Left ventricle myocardium inferior (tissue), 1 donor: ENCODE results near the gene OR11A1. TPM values are rescaled to one million over a fixed set of nuclear protein-coding genes. Genes with fewer than 3 reads are reported as not detected.

Experiments used
- DNase-seq: peaks from one replicate; pipeline ENCODE4 v3.0.0-alpha.2; 2020
- H3K27ac ChIP-seq: fragments of 200-600 bp; replicated peaks from 2 replicates; pipeline ENCODE4 v1.8.0; 2021
- H3K27me3 ChIP-seq: fragments of 200-600 bp; 2 replicates; pipeline ENCODE4 v1.8.0; 2021; ENCODE audit warnings: low read depth
- H3K36me3 ChIP-seq: fragments of 200-600 bp; 2 replicates; pipeline ENCODE4 v1.8.0; 2021
- H3K4me1 ChIP-seq: fragments of 200-600 bp; 2 replicates; pipeline ENCODE4 v1.8.0; 2021
- H3K4me3 ChIP-seq: fragments of 200-600 bp; 2 replicates; pipeline ENCODE4 v1.8.0; 2021; ENCODE audit warnings: mild to moderate bottlenecking, moderate library complexity
- H3K9me3 ChIP-seq: fragments of 200-600 bp; replicated peaks from 2 replicates; pipeline ENCODE4 v1.8.0; 2021
- intact Hi-C: fragments of 100-400 bp; cut with micrococcal nuclease; formaldehyde crosslinking; loops from one replicate; pipeline ENCODE4 v1.11.0; 2022
- total RNA-seq: library from RNA; stranded (reverse); fragmentation: NEBNext Ultra II Directional; extraction: Animal tissue kit (Norgen Biotek cat#: 25700); gene quantifications from one replicate; pipeline ENCODE4 v1.2.1, GENCODE V29; 2021
- TF ChIP-seq, protein P1 (sequence below): fragments of 200-600 bp; IDR thresholded peaks from 2 replicates; pipeline ENCODE4 v1.8.0; 2021; ENCODE audit warnings: antibody characterized with exemption, mild to moderate bottlenecking, borderline replicate concordance
- donor health status: DM: no; HTN: yes; CAD: no; lungs with severe emphysema.

Gene OR11A1
- total RNA-seq, 1 donor from 2014 or later = not detected

DNA sequence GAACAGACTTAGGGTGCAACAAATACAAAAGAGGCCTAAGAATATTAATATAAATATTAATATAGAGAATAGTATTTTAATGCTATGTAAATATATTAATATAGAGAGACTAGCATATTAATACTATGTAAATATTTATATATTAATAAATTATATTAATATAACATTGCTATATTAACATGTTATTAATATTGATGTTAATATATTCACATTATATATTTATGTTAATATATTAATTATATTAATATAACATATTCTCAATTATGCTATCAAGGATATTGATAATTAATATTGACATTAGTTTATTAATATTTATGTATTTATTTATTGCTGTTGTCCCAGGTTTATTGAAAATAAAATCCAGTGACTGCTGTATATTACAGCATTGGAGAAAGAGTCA, 32.0 kb upstream of the OR11A1 start:
- TF ChIP-seq, protein P1, sequence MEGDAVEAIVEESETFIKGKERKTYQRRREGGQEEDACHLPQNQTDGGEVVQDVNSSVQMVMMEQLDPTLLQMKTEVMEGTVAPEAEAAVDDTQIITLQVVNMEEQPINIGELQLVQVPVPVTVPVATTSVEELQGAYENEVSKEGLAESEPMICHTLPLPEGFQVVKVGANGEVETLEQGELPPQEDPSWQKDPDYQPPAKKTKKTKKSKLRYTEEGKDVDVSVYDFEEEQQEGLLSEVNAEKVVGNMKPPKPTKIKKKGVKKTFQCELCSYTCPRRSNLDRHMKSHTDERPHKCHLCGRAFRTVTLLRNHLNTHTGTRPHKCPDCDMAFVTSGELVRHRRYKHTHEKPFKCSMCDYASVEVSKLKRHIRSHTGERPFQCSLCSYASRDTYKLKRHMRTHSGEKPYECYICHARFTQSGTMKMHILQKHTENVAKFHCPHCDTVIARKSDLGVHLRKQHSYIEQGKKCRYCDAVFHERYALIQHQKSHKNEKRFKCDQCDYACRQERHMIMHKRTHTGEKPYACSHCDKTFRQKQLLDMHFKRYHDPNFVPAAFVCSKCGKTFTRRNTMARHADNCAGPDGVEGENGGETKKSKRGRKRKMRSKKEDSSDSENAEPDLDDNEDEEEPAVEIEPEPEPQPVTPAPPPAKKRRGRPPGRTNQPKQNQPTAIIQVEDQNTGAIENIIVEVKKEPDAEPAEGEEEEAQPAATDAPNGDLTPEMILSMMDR = no peak
- H3K27me3 ChIP-seq = peaks cover 5% of the 10 kb centered on the region
- DNase-seq = no peak
- H3K4me1 ChIP-seq = no peaks in the 10 kb centered on the region
- H3K27ac ChIP-seq = no peak overlapping the region
- H3K36me3 ChIP-seq = no peaks in the 10 kb centered on the region
- H3K9me3 ChIP-seq = no peaks in the 10 kb centered on the region
- no peak overlapping the region for H3K4me3 ChIP-seq
- intact Hi-C loops = no loop called here

DNA sequence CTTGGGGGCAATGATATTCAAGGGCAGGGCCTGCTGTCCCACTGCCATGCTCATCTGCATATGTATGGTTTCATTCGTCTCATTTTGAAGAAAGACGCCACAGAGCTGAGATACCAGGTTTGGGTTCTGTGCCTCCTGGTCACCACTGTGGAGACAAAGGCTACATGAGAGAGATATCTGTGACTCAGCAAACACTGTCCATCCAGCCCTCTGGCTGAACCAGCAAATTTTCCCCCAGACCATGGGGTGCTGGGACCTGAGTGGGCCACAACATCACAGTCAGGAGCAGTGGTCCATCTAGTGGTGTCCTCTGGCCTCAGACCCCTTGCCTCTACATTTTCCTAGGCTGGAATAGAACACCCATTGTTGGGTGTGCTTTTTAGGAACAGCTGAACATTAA, 30.8 kb upstream of the OR11A1 start, which contains the start of gene MAS1L:
Gene MAS1L (minus strand): TSS at position 297 of the 400 bp plus-strand sequence. CDS start 54 bp downstream, at position 243.
- intact Hi-C loops = no loop called here
- no peaks in the 10 kb centered on the region for H3K36me3 ChIP-seq
- H3K9me3 ChIP-seq = no peaks in the 10 kb centered on the region
- TF ChIP-seq, protein P1 = no peak
- no peaks in the 10 kb centered on the region for H3K4me1 ChIP-seq
- DNase-seq = no peak
- peaks cover 18% of the 10 kb centered on the region for H3K27me3 ChIP-seq
- H3K27ac ChIP-seq = no peak within 1 kb of the TSS
- H3K4me3 ChIP-seq = no peak within 1 kb of the TSS

DNA sequence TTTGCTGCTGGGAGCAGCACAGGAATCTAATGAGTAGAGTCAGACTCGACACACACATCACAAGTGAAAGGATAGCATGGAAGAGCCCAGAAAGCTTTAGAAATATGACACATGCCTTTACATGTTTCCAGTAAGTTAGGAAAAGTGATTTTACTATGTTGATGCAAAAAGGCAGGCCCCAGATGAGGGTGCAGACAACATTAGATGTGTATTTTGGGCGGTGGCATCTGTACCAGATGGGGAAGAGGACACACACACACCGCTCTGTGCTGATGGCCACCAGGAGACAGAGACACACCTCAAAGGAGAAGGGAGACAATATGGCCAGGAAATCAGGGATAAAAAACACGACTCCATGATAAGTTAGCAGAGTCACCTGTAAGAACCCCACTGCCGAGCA, 30.3 kb upstream of the OR11A1 start:
- TF ChIP-seq, protein P1 = no peak
- Histone ChIP-seq H3K4me3 (no peak overlapping the region), H3K9me3 (peaks cover 3% of the 10 kb centered on the region), H3K4me1 (no peaks in the 10 kb centered on the region), H3K27ac (no peak overlapping the region), H3K36me3 (no peaks in the 10 kb centered on the region), H3K27me3 (peaks cover 23% of the 10 kb centered on the region)
- intact Hi-C loops = no loop called here
- DNase-seq = no peak

DNA sequence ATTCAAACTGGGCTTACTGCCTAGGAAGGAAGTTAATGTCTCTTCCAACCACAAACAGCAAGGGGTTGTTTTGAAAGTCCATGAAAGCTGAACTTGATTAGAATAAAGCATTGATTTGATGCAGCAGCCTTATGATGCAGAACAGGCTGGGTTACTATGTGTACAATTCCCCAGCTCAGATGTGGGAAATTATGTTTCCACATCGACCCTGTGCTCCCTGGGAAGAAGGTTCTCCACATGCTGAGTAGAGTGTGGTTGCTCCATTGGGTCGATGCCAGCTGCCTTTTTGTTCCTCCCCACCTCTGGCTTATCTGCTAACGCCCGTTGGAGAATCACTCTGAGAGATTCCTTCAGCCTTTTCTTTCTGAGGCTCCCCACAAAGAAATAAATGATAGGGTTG, 29.7 kb upstream of the OR11A1 start:
- DNase-seq = no peak
- H3K4me3 ChIP-seq = no peak overlapping the region
- no peaks in the 10 kb centered on the region for H3K36me3 ChIP-seq
- intact Hi-C loops = no loop called here
- TF ChIP-seq, protein P1 = no peak
- peaks cover 25% of the 10 kb centered on the region for H3K27me3 ChIP-seq
- no peaks in the 10 kb centered on the region for H3K4me1 ChIP-seq
- peaks cover 8% of the 10 kb centered on the region for H3K9me3 ChIP-seq
- no peak overlapping the region for H3K27ac ChIP-seq

DNA sequence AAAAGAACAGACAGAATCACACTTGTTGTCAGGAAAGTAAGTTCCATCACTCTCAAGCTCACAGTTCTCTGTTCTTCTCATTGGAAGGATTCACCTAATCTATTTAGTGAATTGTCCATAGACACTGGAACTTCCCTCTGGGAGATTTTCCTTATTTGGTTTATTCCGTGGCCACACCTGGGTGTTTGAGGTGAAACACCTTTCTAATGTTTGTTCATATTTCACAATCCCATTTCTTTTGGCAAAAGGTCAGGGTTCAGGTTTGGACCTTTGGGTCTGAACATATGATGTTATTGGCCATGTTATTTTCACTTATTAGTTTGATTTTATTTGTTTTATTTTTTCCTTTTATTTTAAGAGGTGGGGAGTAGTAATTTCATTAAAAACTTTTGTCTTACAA, 26.9 kb upstream of the OR11A1 start:
- H3K27me3 ChIP-seq = peaks cover 25% of the 10 kb centered on the region
- H3K36me3 ChIP-seq = no peaks in the 10 kb centered on the region
- H3K4me1 ChIP-seq = no peaks in the 10 kb centered on the region
- no peak overlapping the region for H3K4me3 ChIP-seq
- no peak for DNase-seq
- no peak overlapping the region for H3K27ac ChIP-seq
- peaks cover 11% of the 10 kb centered on the region for H3K9me3 ChIP-seq
- intact Hi-C loops = no loop called here
- TF ChIP-seq, protein P1 = no peak
